ENCODE data around the gene NOL9. TPM values are rescaled to one million over a fixed set of nuclear protein-coding genes. Genes with fewer than 3 reads are reported as not detected.

The NOL9 gene
- total and polyA plus RNA-seq, 2 of the 13 experiments (the other 11 are each of a cell fraction or from before 2014, with no cell fraction given), result 18.0 to 24.7 TPM

DNA sequence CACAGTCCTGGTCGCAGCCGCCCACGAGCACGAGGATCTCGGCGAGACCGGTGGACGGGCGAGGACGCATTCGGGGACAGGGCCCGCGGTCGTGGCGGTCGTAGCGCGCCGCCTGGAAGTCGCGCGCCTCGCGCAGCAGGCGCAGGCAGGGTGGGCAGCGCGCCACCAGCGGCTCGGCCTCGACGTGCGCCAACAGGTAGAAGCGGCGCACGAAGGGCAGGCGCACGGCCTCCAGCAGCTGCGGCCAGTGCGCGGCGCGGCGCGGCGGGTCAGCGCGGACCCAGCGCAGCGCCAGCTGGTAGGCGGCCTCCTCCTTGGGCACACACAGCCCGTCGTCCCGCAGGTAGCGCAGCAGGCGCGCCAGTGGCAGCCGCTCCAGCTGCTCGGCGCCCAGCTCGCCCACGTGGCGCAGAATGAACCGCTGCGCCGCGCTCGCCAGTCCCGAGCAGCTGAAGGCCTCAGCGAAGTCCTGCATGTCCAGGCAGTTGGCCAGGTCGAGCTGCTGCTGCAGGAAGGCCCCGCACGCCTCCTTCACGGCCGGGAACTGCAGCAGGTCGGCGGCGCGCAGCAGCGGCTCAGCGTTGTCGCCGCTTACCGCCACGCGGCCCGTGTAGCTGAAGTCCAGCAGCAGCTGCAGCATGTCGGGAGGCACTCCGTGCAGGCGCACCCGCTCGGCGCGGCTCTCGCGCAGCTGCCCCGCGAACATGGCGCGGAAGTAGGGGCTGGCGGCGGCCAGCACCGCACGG is 47.8 kb upstream of the NOL9 start (continued):
- TF ChIP-seq ZNF550 (CRISPR knock-in tag; IDR thresholded peaks at IDR 0.05; ENCODE audit: borderline replicate concordance), result 0 out of 2 replicates have a peak, but pooled peaks have one; percentile 79
- TF ChIP-seq NAIF1 (CRISPR knock-in tag; IDR thresholded peaks at IDR 0.05; ENCODE audit: borderline replicate concordance), result no peak; the same call in 1 of the 2 replicates
- 0 out of 2 replicates have a peak, but pooled peaks have one; percentile 39 for TF ChIP-seq NFE2L1 (CRISPR knock-in tag; IDR thresholded peaks at IDR 0.05; ENCODE audit: borderline replicate concordance)
- TF ChIP-seq TP53 (CRISPR knock-in tag; conservative IDR thresholded peaks at IDR 0.05), result peak; percentile 73; the same call in 1 of the 2 replicates
- no peak for TF ChIP-seq KAT2B (IDR thresholded peaks at IDR 0.05; ENCODE audit: borderline replicate concordance, low read depth, low read length)
- no peak for TF ChIP-seq ZFP36L2 (CRISPR knock-in tag; IDR thresholded peaks at IDR 0.05)
- TF ChIP-seq, protein P1, sequence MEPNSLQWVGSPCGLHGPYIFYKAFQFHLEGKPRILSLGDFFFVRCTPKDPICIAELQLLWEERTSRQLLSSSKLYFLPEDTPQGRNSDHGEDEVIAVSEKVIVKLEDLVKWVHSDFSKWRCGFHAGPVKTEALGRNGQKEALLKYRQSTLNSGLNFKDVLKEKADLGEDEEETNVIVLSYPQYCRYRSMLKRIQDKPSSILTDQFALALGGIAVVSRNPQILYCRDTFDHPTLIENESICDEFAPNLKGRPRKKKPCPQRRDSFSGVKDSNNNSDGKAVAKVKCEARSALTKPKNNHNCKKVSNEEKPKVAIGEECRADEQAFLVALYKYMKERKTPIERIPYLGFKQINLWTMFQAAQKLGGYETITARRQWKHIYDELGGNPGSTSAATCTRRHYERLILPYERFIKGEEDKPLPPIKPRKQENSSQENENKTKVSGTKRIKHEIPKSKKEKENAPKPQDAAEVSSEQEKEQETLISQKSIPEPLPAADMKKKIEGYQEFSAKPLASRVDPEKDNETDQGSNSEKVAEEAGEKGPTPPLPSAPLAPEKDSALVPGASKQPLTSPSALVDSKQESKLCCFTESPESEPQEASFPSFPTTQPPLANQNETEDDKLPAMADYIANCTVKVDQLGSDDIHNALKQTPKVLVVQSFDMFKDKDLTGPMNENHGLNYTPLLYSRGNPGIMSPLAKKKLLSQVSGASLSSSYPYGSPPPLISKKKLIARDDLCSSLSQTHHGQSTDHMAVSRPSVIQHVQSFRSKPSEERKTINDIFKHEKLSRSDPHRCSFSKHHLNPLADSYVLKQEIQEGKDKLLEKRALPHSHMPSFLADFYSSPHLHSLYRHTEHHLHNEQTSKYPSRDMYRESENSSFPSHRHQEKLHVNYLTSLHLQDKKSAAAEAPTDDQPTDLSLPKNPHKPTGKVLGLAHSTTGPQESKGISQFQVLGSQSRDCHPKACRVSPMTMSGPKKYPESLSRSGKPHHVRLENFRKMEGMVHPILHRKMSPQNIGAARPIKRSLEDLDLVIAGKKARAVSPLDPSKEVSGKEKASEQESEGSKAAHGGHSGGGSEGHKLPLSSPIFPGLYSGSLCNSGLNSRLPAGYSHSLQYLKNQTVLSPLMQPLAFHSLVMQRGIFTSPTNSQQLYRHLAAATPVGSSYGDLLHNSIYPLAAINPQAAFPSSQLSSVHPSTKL (CRISPR knock-in tag; IDR thresholded peaks at IDR 0.05), result no peak; the same call in 1 of the 2 replicates
- TF ChIP-seq PLRG1 (conservative IDR thresholded peaks at IDR 0.05), result no peak
